HPDE6-E6E7 (cell line): ENCODE measurements around the gene NDST4.

ENCODE experiments used
- DNase-seq: peaks from one replicate; pipeline ENCODE4 v3.0.0; 2011; ENCODE audit warnings: missing footprints; ENCODE audit errors: extremely low spot score

The NDST4 gene

GRCh38 chr4:114907568-114907967, 205.9 kb downstream of the NDST4 start:
- DNase-seq = no peak

- no peak for DNase-seq
Observed at GRCh38 chr4:114905017-114905416, 208.4 kb downstream of the NDST4 start.

- DNase-seq = no peak
Observed at GRCh38 chr4:114900934-114901333, 212.5 kb downstream of the NDST4 start.

- DNase-seq = no peak
Observed at GRCh38 chr4:114890773-114891172, 222.6 kb downstream of the NDST4 start.

GRCh38 chr4:114886761-114887160, 226.7 kb downstream of the NDST4 start:
- DNase-seq = no peak

- DNase-seq = no peak
Observed at GRCh38 chr4:114883641-114884040, 229.8 kb downstream of the NDST4 start.

GRCh38 chr4:114879916-114880669, 233.3 kb downstream of the NDST4 start:
- no peak for DNase-seq

- no peak for DNase-seq
Observed at GRCh38 chr4:114875630-114876029, 237.8 kb downstream of the NDST4 start.

GRCh38 chr4:114874321-114874720, 239.1 kb downstream of the NDST4 start:
- no peak for DNase-seq

- no peak for DNase-seq
Observed at GRCh38 chr4:114870987-114871386, 242.4 kb downstream of the NDST4 start.

- no peak for DNase-seq
Observed at GRCh38 chr4:114866901-114867670, 246.3 kb downstream of the NDST4 start.

GRCh38 chr4:114864060-114864459, 249.4 kb downstream of the NDST4 start:
- DNase-seq = no peak

GRCh38 chr4:114860786-114861185, 252.6 kb downstream of the NDST4 start:
- no peak for DNase-seq

GRCh38 chr4:114857831-114858230, 255.6 kb downstream of the NDST4 start:
- peak; percentile 46 for DNase-seq

- DNase-seq = no peak
Observed at GRCh38 chr4:114839986-114840385, 273.4 kb downstream of the NDST4 start.

GRCh38 chr4:114830628-114831027, 282.8 kb downstream of the NDST4 start:
- no peak for DNase-seq

GRCh38 chr4:114827651-114828050, 285.8 kb downstream of the NDST4 start:
- no peak for DNase-seq

GRCh38 chr4:114815760-114816159, 297.7 kb downstream of the NDST4 start:
- DNase-seq = no peak

GRCh38 chr4:114813961-114814360, 299.5 kb downstream of the NDST4 start:
- no peak for DNase-seq

- no peak for DNase-seq
Observed at GRCh38 chr4:114811564-114812301, 301.7 kb downstream of the NDST4 start.

- DNase-seq = peak; percentile 4
Observed at GRCh38 chr4:114807759-114808404, 305.5 kb downstream of the NDST4 start.

GRCh38 chr4:114807357-114807756, 306.1 kb downstream of the NDST4 start:
- DNase-seq = no peak
